Ishikawa (cell line): ENCODE data around the gene CHRNB1.

Experiments used
- CEBPB ChIP-seq: IDR thresholded peaks from 2 replicates; pipeline ENCODE4 v1.6.1; 2012
- EP300 ChIP-seq: IDR thresholded peaks from 2 replicates; pipeline ENCODE4 v1.6.1; 2012; ENCODE audit warnings: borderline replicate concordance
- NFIC ChIP-seq: IDR thresholded peaks from 2 replicates; pipeline ENCODE4 v1.6.1; 2012
- RAD21 ChIP-seq: IDR thresholded peaks from 2 replicates; pipeline ENCODE4 v1.6.1; 2012; ENCODE audit warnings: low read depth
- TAF1 ChIP-seq: IDR thresholded peaks from 2 replicates; pipeline ENCODE4 v1.6.1; 2012; ENCODE audit warnings: low read depth, mild to moderate bottlenecking
- TCF12 ChIP-seq: IDR thresholded peaks from 2 replicates; pipeline ENCODE4 v1.6.1; 2012; ENCODE audit warnings: low read depth
- TEAD4 ChIP-seq: IDR thresholded peaks from 2 replicates; pipeline ENCODE4 v1.6.1; 2012
- YY1 ChIP-seq: IDR thresholded peaks from 2 replicates; pipeline ENCODE4 v1.6.1; 2012; ENCODE audit warnings: low read depth
- TF ChIP-seq, protein P1 (sequence below): IDR thresholded peaks from 2 replicates; pipeline ENCODE4 v1.6.1; 2012
- TF ChIP-seq, protein P2 (sequence below): IDR thresholded peaks from 2 replicates; pipeline ENCODE4 v1.6.1; 2012; ENCODE audit warnings: low read depth, mild to moderate bottlenecking
- TF ChIP-seq, protein P3 (sequence below): IDR thresholded peaks from 2 replicates; pipeline ENCODE4 v1.6.1; 2012

DNA sequence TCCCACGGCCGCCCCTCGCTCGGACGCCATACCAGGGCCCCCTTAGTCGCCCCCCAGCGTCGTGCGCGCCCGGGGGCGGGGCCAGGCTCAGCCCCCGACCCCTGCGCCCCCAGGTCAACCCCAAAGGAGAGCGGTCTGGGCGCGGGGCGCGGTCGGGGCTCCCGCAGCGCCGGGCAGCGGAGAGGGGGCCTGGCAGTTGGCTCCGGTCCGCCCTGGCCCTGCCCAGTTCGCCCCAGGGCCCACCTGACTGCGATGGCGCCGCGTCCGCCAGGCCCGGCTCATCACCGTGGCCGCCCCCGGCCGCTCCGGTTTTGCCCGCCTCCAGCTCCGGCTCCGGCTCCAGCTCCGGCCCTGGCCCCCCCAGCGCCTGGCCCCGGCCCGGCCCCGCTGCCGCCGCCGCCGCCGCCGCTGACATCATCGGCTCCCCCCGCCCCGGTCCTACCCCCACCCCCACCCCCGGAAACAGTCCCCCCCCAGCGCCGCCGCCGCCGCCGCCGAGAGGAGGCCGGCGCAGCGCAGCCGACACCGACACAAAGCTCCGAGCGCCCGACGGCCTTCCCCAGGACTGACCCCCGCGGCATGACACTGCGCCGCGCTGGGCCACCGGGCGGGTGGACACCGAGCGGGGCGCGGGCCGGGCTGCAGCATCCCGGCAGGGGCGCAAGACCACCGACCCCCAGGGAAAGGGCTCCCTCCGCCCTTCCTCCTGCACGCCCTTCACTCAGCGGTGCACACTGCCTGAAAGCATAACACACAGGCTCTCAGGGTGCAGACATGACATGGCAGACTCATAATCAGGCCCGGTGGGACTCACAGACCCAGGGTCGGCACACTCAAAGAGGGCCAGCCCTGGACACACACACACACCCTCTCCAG, 34.6 kb downstream of the CHRNB1 start, which contains the start of gene ZBTB4:
- TF ChIP-seq TEAD4 (no peak), TCF12 (no peak), CEBPB (no peak), EP300 (no peak; the same call in 1 of the 2 replicates), TAF1 (0 out of 2 replicates have a peak, but pooled peaks have one; percentile 14), RAD21 (no peak), NFIC (no peak), YY1 (no peak; the same call in 1 of the 2 replicates)
- TF ChIP-seq, protein P1, sequence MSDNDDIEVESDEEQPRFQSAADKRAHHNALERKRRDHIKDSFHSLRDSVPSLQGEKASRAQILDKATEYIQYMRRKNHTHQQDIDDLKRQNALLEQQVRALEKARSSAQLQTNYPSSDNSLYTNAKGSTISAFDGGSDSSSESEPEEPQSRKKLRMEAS: no peak
- TF ChIP-seq, protein P2, sequence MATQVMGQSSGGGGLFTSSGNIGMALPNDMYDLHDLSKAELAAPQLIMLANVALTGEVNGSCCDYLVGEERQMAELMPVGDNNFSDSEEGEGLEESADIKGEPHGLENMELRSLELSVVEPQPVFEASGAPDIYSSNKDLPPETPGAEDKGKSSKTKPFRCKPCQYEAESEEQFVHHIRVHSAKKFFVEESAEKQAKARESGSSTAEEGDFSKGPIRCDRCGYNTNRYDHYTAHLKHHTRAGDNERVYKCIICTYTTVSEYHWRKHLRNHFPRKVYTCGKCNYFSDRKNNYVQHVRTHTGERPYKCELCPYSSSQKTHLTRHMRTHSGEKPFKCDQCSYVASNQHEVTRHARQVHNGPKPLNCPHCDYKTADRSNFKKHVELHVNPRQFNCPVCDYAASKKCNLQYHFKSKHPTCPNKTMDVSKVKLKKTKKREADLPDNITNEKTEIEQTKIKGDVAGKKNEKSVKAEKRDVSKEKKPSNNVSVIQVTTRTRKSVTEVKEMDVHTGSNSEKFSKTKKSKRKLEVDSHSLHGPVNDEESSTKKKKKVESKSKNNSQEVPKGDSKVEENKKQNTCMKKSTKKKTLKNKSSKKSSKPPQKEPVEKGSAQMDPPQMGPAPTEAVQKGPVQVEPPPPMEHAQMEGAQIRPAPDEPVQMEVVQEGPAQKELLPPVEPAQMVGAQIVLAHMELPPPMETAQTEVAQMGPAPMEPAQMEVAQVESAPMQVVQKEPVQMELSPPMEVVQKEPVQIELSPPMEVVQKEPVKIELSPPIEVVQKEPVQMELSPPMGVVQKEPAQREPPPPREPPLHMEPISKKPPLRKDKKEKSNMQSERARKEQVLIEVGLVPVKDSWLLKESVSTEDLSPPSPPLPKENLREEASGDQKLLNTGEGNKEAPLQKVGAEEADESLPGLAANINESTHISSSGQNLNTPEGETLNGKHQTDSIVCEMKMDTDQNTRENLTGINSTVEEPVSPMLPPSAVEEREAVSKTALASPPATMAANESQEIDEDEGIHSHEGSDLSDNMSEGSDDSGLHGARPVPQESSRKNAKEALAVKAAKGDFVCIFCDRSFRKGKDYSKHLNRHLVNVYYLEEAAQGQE: no peak
- TF ChIP-seq, protein P3, sequence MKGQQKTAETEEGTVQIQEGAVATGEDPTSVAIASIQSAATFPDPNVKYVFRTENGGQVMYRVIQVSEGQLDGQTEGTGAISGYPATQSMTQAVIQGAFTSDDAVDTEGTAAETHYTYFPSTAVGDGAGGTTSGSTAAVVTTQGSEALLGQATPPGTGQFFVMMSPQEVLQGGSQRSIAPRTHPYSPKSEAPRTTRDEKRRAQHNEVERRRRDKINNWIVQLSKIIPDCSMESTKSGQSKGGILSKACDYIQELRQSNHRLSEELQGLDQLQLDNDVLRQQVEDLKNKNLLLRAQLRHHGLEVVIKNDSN: no peak; the same call in 1 of the 2 replicates
